ENCODE results near the gene RHBDD2. TPM values are rescaled to one million over a fixed set of nuclear protein-coding genes. Genes with fewer than 3 reads are reported as not detected.
A peak's percentile ranks its signal among the peaks of the same experiment; 100 is the strongest.
"Not testable (repeated sequence)": the region's sequence is repeated elsewhere in the genome, so short reads cannot be mapped to it uniquely, and the experiment has no call there.

RHBDD2 gene
- total RNA-seq, 4 donors from 2014 or later, result 35.5 to 76.9 (median 57.6) TPM

GRCh38 chr7:75876126-75876881 lies 2.5 kb upstream of the RHBDD2 start:
- Histone ChIP-seq H3K36me3 (peaks cover 0 to 6% (median 0%) of the 10 kb centered on the region in 3 donors), H3K9me3 (no peaks in the 10 kb centered on the region), H3K4me3 (no peak overlapping the region), H3K27me3 (no peaks in the 10 kb centered on the region), H3K4me1 (peaks cover 0 to 22% (median 6%) of the 10 kb centered on the region in 4 donors), H3K27ac (no peak overlapping the region)
- TF ChIP-seq POLR2A (IDR thresholded peaks at IDR 0.05), result no peak
- TF ChIP-seq, protein P1, sequence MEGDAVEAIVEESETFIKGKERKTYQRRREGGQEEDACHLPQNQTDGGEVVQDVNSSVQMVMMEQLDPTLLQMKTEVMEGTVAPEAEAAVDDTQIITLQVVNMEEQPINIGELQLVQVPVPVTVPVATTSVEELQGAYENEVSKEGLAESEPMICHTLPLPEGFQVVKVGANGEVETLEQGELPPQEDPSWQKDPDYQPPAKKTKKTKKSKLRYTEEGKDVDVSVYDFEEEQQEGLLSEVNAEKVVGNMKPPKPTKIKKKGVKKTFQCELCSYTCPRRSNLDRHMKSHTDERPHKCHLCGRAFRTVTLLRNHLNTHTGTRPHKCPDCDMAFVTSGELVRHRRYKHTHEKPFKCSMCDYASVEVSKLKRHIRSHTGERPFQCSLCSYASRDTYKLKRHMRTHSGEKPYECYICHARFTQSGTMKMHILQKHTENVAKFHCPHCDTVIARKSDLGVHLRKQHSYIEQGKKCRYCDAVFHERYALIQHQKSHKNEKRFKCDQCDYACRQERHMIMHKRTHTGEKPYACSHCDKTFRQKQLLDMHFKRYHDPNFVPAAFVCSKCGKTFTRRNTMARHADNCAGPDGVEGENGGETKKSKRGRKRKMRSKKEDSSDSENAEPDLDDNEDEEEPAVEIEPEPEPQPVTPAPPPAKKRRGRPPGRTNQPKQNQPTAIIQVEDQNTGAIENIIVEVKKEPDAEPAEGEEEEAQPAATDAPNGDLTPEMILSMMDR (IDR thresholded peaks at IDR 0.05), result no peak
- DNase-seq, result no peak

DNA sequence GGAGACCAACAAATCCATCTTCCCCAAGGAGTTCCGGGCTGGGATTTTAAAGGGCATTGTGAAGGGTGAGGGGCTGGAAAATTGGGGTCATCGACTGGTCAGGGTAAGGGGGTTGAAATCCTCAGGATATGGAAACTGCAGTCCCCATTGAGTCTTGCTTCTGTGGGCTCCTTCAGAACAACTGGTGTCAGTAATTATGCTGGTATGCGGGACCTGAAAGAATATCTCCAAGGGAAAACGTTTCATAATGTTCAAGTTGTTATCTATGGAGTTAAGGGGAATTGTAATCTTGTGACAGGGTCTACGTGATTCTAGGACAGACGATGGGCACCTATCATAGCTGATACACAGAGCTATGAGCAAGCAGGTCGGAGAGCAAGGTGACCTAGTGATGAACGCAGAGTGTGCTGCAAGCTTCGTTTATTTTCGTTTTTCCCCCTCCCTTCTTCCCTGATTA lies 494 bp upstream of the RHBDD2 start:
- TF ChIP-seq POLR2A (IDR thresholded peaks at IDR 0.05), result no peak
- TF ChIP-seq, protein P1 (IDR thresholded peaks at IDR 0.05), result no peak

DNA sequence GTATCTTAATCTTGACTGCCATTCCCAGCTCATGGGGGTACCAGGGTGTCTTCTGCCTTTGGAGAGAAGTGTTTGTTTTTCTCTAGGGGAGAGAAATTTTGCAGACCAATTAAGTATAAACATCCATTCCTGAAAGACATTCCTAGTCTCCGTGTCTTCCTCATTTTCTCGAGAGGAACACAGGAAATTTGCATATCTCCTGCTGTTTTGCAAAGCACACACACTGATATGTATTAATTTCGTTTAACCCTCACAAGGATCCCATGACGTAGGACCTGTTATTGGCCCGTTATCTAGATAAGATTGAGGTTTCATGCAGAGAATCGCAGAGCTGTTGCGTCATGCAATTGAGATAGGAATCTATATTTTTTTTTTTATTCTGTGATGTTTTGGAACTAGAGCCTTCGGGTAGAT lies 944 bp downstream of the RHBDD2 start:
- no peaks in the 10 kb centered on the region for H3K9me3 ChIP-seq
- DNase-seq, result no peak
- peaks cover 0 to 37% (median 6%) of the 10 kb centered on the region in 4 donors for H3K4me1 ChIP-seq
- H3K27ac ChIP-seq, result peak overlapping the region in 3 of 4 donors; percentile 84 to 91 (median 86)
- H3K36me3 ChIP-seq, result peaks cover 0 to 36% (median 0%) of the 10 kb centered on the region in 3 donors
- H3K27me3 ChIP-seq, result no peaks in the 10 kb centered on the region
- peak overlapping the region; percentile 76 to 92 (median 90) for H3K4me3 ChIP-seq
- no peak for TF ChIP-seq POLR2A (IDR thresholded peaks at IDR 0.05)
- TF ChIP-seq, protein P1 (IDR thresholded peaks at IDR 0.05), result no peak

More for the DNA sequence above, 494 bp upstream of the RHBDD2 start:
- Histone ChIP-seq H3K36me3 (peaks cover 0 to 25% (median 0%) of the 10 kb centered on the region in 3 donors), H3K4me1 (peaks cover 0 to 26% (median 6%) of the 10 kb centered on the region in 4 donors), H3K9me3 (no peaks in the 10 kb centered on the region), H3K27me3 (no peaks in the 10 kb centered on the region), H3K4me3 (peak overlapping the region; percentile 76 to 92 (median 90)), H3K27ac (peak overlapping the region; percentile 84 to 91 (median 86))
- DNase-seq, result no peak

GRCh38 chr7:75880242-75880641 lies 1.4 kb downstream of the RHBDD2 start:
- Histone ChIP-seq H3K27me3 (no peaks in the 10 kb centered on the region), H3K27ac (no peak overlapping the region), H3K9me3 (no peaks in the 10 kb centered on the region), H3K4me3 (peak overlapping the region in 2 of 4 donors; percentile 89 to 90), H3K36me3 (peaks cover 0 to 40% (median 0%) of the 10 kb centered on the region in 3 donors), H3K4me1 (peaks cover 0 to 41% (median 6%) of the 10 kb centered on the region in 4 donors)
- TF ChIP-seq, protein P1 (IDR thresholded peaks at IDR 0.05), result no peak
- TF ChIP-seq POLR2A (IDR thresholded peaks at IDR 0.05), result no peak
- DNase-seq, result no peak

DNA sequence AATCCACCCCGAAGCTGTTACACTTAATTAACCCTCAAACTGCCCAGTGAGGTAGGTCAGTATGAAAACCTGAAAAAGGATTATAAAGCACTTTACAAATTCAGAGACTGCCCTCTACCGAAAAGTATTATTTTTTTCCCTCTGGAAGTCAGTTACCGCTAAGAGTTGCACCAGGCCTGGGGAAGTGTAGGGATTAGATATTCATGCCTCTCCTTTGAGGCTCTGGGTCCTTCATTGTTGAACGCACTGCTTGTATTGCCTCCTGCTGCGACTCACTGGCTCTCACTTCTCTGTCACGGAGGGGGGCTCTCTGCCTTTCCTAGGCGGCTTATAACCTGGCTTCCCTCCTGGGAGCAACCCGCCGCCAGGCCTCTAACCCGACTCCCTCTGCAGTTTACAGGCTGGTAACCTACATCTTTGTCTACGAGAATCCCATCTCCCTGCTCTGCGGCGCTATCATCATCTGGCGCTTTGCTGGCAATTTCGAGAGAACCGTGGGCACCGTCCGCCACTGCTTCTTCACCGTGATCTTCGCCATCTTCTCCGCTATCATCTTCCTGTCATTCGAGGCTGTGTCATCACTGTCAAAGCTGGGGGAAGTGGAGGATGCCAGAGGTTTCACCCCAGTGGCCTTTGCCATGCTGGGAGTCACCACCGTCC lies 2.7 kb downstream of the RHBDD2 start:
- peaks cover 0 to 41% (median 6%) of the 10 kb centered on the region in 4 donors for H3K4me1 ChIP-seq
- TF ChIP-seq, protein P1 (IDR thresholded peaks at IDR 0.05), result no peak
- TF ChIP-seq POLR2A (IDR thresholded peaks at IDR 0.05), result no peak
- no peaks in the 10 kb centered on the region for H3K9me3 ChIP-seq
- H3K36me3 ChIP-seq, result peaks cover 0 to 54% (median 0%) of the 10 kb centered on the region in 3 donors
- no peaks in the 10 kb centered on the region for H3K27me3 ChIP-seq
- H3K27ac ChIP-seq, result no peak overlapping the region
- DNase-seq, result no peak
- H3K4me3 ChIP-seq, result no peak overlapping the region

DNA sequence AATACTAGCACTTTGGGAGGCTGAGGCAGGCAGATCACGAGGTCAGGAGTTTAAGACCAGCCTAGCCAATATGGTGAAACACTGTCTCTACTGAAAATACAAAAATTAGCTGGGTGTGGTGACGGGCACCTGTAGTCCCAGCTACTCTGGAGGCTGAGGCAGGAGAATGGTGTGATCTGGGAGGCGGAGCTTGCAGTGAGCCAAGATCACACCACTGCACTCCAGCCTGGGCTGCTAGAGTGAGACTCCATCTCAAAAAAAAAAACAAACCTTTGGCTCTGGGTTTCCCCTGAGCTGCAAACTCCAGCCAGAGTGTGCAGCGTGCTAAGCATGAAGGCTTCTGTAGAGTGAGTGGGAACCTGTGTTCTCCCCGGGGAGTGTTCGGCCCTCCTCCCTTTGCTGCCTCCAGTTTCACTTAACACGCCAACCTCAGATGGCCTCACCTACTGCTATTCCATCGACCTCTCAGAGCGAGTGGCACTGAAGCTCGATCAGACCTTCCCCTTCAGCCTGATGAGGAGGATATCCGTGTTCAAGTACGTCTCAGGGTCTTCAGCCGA lies 4.5 kb downstream of the RHBDD2 start:
- Histone ChIP-seq H3K4me1 (peaks cover 0 to 38% (median 5%) of the 10 kb centered on the region in 4 donors), H3K36me3 (peaks cover 0 to 66% (median 0%) of the 10 kb centered on the region in 3 donors)
- not testable (repeated sequence) for H3K27ac ChIP-seq, H3K27me3 ChIP-seq, H3K9me3 ChIP-seq, DNase-seq, H3K4me3 ChIP-seq
